Measurements from ENCODE around the gene FARP2.

The FARP2 gene

DNA sequence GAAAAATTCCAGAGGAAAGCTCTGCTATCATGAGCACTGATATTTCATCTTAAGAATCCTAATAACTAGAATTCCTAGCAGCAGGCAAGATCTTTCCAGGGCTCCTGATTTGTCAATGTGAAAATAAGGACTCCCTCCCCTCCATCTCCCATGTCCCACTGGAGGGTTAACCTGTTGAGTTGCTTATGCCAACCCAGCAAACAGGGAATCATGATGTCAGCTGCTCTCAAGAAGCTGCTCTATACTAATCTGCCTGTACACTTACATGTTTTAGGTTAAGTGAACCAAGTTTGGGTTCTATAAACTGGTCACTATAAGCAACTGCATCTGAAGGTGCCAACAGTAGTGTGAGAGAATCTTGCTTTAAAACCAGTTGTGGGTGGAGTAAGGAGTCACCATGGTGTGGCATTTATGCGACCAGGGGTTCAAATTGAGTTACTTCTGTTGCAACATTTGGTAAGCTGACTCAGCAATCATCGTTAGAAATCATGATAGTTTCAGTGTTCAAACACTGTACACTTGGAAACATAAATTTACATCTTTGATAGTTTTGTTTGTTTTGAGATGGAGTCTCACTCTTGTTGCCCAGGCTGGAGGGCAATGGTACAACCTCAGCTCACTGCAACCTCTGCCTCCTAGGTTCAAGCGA lies 98.9 kb downstream of the FARP2 start:
- no peak for DNase-seq (ENCODE audit: low spot score)

DNA sequence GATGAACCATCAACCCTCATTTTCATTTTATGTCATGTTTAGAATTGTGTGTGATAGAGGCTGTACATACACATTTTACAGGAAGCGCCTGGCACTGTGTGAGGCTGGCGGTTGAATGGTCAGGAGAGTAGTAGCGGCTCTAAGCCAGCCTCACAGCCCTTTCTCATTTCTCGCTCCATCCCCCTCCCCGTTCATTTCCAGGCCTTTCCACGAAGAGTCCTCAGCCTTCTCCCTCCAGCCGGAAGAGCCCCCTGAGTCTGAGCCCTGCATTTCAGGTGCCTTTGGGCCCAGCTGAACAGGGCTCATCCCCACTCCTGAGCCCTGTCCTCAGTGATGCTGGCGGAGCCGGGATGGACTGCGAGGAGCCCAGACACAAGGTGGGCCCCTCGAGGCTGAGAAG lies 100.5 kb downstream of the FARP2 start:
- no peak for DNase-seq (ENCODE audit: low spot score)

DNA sequence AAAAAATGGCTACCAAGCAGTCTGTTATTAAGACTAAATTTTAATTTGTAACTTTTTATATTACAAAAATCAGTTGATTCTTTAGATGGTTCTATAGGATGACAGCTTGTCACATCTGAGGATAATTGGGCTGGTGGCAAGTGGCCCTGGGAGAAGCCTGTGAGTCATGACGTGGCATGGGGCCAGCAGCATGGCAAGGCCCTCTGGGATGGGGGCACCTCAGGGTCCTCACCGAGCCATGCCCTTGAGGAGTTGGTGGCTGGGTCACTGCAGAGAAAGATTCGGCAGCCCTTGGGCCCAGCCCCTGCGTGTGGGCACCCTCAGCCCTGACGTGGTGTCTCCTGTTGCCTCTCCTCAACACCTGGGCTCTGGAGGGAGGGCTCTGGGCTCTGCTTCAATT lies 102.6 kb downstream of the FARP2 start:
- no peak for DNase-seq (ENCODE audit: low spot score)

DNA sequence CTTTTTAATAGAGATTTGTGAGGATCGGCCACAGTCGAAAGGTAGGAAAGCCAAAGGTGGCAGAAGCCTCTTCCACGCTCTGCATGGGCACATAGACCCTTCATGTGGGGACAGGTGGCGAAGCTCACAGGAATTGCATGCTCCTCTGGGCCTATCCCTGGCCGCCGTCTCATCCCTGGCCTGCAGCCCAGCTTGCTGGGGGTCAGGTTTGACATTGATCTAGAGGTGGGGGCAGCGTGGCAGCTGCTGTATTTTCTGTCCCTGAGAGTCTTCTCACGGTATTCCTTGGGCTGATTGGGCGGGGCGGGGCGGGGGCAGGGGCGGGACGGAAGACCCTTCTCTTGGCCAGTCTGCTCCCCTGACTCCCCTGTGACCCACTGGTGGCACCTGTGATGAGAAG lies 103.4 kb downstream of the FARP2 start:
- DNase-seq (ENCODE audit: low spot score): no peak

DNA sequence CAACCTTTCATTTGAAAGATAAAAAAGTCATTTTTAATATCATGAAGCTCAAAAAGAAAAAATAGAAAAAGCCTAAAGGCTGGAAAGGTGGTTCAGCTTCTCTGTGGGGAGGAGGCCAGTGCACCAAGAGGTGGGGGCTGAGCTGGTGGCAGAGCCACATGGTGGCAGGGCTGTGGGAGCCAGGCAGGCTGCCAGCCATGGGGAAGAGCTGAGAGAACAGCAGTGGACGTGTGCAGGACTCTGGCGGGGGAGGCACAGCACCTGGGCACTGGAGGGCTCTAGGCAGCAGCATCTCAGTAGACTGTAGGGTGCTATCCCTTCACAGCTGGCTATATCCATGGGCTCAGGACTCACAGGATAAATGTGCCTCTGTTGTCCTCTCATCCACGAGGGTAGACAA lies 104.5 kb downstream of the FARP2 start:
- DNase-seq (ENCODE audit: low spot score): no peak

DNA sequence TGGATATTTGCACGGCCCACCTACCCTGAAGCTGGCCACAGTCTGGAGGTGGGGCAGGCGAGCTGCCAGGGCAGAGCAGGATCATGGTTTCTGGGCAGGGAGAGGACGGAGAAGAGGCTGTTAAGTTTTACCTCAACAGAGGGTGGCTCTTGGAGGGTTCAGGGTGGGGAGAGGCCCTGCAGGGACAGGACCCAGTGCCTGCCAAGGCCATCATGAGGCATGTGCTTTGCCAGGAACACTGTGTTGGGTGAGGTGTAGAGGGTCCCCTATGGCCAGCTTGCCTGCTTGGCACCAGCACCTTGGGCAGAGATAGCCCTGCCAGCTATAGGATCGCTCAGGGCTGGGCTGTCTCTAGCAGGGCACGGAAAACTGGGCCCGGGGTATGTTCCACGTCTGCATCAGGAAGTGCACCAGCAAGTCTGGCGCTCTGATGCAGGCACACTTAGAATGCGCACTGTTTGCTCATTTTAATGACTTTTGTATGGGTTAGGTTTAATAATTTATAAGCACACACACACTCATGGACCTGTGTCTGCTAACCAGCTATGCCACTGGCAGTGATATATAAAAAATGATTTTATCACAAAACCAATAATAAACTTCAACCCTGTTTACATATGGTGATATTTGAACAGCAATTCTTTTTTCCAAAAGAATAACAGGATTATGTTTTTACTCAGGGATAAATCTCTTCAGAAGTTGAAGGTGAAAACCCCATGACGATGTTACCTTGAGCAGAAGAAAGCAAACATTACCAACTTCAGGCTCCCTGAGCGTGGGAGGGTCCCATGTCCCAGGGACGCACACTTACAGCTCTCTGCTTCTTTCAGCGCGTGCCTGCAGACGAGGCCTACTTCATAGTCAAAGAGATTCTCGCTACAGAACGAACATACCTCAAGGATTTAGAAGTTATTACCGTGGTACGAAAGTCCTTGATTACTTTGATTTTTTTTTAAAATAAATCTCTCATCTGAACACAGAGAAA lies 105.9 kb downstream of the FARP2 start:
- no peak for DNase-seq (ENCODE audit: low spot score)

DNA sequence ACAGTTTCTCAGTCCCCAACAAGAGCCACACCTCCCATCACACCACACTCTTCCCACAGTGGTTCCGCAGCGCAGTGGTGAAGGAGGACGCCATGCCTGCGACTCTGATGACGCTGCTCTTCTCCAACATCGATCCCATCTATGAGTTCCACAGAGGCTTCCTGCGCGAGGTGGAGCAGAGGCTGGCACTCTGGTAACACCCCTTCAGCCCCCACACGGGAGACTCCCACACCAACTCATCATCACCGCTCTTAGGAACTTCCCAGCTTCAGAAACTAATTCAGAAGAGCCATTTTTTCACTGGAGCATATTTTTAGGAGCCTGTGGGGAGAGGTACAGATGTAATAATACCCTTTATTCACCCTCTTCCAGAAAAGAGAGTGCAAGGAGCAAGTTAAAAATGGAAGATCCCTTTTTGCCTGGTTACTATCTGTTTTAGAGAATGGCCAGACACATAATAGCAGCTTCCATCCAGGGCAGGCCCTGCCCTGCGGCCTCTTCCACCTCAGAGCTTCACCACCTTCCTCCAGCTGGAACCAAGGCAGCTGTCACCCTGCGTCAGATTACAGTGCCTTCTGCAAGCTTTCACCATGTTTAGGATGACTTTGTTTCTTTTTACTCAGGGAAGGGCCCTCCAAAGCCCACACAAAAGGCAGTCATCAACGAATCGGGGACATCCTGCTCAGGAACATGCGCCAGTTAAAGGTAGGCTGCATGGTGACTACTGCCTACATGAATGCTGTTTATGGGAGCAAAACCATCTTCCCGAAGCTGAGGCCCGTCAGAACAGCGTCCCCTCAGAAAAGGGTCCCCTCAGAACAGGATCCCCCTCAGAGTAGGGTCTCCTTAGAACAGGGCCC lies 107.4 kb downstream of the FARP2 start:
- no peak for DNase-seq (ENCODE audit: low spot score)

DNA sequence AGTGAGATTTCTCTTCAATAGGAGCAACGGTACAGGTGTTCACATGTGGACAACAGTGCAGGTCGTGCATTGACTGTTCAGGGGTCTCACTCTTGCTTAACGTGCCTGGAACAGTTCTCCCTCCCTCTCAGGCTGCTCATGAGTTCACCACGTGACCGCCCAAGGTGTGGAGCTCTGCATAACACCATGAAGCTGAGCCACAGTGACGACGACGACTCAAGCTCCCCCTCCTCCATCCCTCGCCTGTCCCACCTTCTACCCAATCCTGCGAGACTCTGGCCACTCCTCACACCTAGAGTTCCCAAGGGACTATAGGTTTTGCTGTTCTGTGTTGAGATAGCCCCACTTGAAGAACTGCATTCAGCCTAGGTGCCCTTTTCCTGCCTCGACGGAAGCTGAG lies 109.5 kb downstream of the FARP2 start:
- no peak for DNase-seq (ENCODE audit: low spot score)

DNA sequence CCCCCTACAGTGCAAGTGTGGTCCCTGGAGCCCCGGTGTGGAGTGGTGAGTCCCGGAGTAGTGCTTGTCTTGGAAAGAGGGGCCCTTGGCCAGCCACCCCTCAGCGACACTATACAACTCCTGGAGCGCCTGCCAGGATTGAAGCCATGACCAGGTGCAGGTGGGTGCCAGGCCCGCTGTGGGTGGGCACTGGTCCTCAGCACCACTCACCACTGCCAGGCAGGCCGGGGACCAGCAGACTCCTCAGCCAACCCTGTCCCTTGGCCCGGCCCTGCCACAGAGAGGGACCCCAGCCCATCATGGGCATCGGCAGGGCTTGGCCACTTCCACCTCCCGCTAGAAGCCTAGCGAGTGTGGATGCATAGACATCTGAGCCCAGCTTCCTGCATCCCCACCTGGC lies 110.1 kb downstream of the FARP2 start:
- DNase-seq (ENCODE audit: low spot score): no peak

DNA sequence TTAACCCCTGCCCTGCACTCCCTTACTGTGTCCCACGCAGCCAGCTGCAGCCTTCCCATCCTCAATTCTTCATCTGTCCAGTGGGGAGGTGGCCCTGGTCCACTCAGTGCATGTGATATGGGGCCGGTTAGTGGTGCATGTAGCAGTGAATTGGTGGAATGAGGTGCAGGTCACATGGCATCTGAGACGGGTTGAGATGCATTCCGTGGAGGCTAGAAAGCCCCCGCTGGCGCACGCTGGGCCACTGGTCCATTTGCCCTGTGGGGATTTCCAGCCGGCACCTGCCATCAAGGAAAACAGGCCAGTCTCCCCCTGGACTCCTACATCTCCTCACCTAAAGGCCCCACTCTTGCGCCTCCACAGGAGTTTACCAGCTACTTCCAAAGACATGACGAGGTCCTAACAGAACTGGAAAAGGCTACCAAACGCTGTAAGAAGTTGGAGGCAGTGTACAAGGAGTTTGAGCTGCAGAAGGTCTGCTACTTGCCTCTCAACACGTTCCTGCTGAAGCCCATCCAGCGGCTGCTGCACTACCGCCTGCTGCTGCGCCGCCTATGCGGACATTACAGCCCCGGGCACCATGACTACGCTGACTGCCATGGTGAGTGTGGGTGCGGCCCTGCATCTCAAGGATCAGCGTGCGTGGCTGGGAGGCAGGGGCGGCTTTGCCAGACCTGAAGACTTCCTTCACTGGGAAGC lies 111.8 kb downstream of the FARP2 start:
- no peak for DNase-seq (ENCODE audit: low spot score)

DNA sequence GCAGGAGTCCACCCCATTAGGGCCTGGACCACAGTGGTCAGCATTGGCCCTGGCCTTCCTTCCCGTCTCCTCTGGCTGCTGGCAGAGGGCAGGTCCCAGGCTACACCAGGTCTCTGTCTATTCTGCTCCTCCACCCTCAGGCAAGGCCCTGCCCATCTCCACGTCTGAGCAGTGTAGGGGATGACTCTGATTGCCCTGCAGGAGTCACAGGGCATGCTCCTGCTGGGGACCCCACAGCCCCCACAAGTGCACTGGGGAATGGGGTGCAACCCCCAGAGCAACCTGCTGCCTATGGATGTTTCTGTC lies 112.3 kb downstream of the FARP2 start:
- no peak for DNase-seq (ENCODE audit: low spot score)

DNA sequence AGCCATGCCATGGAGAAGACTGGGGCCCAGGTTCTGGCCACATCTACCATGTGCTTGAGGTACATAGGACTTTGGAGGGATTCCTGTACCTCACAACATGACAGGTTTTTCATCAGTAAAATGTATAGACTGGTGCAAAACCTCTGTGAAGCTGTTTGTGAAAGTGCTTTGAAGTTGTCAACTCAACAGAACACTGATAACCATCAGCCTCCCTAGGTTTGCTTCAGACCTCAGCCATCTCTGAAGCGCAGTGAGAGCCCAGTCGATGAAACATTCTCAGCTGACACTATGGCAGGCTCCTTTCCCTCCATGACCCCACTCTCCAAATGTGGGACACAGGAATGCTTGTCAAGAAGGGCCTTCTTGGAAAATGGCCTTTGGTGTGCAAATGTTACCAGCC lies 113.7 kb downstream of the FARP2 start:
- no peak for DNase-seq (ENCODE audit: low spot score)

DNA sequence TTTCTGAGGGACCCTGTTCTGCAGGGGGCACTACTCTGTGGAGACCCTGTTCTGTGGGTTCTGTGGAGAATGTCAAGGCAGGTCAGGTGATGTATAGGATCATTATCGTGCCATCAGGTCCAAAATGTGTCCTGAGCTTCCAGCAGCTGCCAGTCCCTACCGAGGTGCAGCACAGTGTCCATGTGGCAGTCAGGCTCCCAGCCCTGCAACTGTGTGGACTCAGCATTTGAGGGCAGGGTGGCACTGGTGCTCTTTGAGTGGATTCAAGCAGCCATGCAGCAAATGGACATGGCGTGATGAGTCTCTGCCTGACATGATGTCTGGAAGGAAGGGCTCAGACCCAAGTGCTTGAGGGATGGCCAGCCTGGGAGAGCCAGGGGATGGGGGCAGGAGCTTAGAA lies 117.3 kb downstream of the FARP2 start:
- no peak for DNase-seq (ENCODE audit: low spot score)

DNA sequence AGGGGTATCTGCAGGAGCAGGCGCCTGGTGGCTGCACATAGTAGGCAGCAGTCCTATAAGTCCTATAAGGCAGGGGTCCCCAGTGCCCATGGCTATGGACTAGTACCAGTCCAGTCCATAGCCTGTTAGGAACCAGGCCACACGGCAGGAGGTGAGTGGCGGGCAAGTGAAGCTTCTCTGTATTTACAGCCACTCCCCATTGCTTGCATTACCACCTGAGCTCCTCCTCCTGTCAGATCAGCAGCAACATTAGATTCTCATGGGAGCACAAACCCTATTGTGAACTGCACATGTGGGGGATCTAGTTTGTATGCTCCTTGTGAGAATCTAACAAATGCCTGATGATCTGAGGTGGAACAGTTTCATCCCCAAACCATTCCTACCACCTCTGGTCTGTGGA lies 119.2 kb downstream of the FARP2 start:
- DNase-seq (ENCODE audit: low spot score): no peak

DNA sequence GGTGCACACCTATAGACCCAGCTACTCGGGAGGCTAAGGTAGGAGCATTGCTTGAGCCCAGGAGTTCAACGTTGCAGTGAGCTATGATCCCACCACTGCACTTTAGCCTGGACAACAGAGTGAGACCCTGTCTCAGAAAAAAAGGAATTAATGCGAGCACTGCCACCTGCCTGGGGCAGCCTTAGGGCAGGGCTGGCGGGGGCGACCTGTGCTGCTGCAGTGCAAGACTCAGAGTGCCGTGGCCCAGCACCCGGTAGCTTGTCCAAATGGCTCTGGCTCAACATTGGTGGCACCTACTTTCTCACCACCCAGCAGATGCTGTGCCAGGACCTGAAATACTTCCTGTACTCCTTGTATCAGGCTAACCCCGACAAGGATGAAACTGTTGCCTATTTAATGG lies 122.1 kb downstream of the FARP2 start:
- DNase-seq (ENCODE audit: low spot score): no peak

DNA sequence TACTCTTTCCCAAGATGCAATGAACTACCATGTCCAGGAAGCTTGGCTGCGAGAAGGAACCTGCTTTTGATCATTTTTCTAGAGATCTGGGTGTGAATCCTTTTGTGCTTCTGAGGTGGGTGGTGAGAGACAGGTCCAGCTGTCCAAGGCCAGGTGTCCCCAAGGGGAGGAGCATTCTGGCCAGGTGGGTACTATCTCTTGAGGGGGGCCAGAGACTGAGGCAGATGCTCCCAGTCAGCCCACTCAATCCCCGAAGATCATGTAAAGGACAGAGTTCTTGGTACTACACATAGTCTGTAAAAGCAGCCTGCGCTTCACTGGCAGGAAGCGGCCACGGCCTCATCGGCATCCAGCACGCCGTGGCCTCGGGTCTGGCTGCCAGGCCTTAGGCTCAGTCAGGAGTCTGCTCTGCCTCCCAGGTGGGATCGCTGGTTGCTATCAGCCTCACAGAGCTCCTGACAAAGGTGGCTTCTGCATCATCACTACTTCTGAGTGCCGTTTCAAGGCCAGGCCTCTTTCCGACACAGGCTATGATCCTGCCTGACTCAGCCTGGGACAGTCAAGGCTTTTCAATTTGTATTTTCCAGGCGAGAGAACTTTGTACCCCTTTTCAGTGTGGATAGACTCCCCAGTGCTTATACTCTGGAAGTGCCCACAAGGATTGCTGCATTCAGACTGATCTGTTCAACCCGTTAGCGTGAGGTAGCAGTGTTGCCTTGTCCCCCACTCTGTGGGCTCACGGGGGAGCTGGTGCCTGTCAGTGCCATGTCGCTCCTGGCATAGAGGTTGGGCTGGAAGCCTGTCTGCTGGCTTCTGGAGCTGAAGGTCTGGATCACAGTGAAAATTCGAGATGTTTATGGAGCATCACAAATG lies 123.2 kb downstream of the FARP2 start:
- DNase-seq (ENCODE audit: low spot score): no peak

DNA sequence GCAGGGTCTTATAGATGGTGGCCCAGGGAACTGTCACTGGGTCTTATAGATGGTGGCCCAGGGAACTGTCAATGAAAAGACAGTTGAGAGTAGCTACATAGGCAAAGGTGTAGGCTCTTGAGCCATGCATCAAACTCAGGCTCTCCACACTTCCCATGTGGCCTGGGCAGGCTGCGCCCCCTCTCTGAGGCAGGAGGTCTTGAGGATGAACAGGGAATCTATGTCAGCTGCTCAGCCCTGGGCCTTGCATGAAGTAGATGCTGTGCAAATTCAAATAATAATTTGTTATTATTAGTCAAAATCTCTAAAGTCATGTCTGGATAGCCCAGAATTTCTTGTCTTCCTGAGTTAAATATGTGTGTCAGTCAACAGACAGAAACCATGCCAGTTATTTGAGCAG lies 125.6 kb downstream of the FARP2 start:
- no peak for DNase-seq (ENCODE audit: low spot score)

DNA sequence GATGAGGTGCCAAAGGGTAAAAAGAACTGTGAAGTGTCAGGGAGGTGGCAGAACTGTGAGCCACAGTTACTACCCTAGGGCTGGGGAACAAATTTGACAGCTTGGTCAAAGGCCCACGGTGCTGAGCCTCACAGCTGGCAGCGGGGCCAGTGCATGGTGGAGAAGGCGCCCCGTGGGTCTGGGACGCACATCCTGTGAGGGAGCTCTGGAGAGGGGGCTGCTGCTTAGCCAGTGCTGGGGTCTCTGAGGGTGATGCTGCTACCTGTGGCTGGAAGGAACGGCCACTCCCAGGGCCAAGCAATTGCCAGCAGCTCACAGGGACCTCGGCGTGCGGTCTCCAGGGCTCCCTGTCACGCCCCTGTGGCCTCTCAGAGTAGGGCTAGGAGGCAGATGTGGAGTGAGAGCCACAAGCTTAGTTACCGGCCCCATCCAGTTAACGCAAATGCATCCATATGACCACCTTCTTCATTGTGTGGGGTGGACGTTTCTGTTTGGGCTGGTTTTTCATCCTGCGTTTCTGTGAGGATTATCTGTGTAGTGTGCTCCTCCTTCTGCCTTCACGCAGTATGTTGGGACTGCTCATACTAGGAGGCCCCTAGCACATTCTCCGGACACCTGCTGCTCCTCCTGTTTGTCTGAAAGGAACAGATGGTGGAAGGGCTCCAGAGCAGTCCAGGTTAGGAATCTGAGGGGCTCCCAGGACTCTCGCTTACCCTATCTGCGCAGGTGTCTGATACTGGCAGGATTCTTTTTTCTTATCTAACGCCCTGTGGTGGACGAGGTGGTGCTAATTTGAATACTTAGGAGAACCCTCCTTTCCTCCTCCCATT lies 126.3 kb downstream of the FARP2 start:
- no peak for DNase-seq (ENCODE audit: low spot score)

DNA sequence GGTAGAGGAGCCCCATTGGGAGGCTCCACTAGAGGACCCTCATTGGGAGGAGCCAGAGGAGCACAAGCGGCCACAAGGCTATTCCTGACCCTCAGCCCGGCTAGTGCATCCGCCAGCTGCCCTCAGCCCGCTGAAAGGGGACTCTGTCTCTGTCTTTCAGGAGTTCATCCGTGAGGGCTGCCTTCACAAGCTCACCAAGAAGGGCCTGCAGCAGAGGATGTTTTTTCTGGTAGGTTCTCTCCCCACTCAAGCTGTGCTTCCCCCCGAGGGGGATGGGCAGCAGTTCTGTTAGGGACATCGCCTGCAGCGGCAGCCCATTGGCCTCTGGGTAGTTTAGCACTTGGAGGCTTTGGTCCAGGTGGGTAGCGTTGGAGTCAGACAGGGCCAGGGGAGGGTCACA lies 127.2 kb downstream of the FARP2 start:
- DNase-seq (ENCODE audit: low spot score): no peak

DNA sequence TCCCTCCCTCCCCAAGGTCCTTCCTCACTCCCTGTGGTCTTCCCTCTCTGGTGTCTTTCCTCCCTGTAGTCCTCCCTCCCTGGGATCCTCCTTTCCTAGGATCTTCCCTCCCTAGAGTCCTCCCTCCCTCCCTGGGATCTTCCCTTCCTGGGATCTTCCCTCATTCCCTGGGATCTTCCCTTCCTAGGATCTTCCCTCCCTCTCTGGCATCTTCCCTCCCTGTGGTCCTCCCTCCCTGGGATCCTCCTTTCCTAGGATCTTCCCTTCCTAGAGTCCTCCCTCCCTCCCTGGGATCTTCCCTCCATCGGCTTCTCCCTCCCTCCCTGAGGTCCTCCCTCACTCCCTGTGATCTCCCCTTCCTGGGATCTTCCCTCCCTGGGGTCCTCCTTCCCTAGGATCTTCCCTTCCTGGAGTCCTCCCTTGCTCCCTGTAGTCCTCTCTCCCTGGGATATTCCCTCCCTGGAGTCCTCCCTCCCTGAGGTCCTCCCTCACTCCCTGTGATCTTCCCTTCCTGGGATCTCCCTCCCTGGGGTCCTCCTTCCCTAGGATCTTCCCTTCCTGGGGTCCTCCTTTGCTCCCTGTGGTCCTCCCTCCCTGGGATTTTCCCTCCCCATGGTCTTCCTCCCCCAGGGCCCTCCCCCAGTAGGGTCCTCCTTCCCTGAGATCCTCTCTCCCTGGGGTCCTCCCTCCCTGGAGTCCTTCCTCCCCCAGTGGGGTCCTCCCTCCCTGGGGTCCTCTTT lies 129.3 kb downstream of the FARP2 start:
- DNase-seq (ENCODE audit: low spot score): no peak
